ENCODE data around the gene MALSU1. TPM values are rescaled to one million over a fixed set of nuclear protein-coding genes. Genes with fewer than 3 reads are reported as not detected.

The MALSU1 gene
- total RNA-seq, 1 donor from 2014 or later: 48.7 TPM

- H3F3A ChIP-seq (ENCODE audit: low read depth): no peaks in the 10 kb centered on the region
- Mint-ChIP-seq H3K27ac (no peak overlapping the region), H3K9me3 (no peaks in the 10 kb centered on the region), H3K4me1 (no peaks in the 10 kb centered on the region), H3K27me3 (ENCODE audit: insufficient read depth, low read depth) (peaks cover 2% of the 10 kb centered on the region), H3K36me3 (no peaks in the 10 kb centered on the region), H3K4me3 (no peak overlapping the region)
- no peak for DNase-seq (ENCODE audit: low spot score)
- TF ChIP-seq EZH2phosphoT487 (IDR thresholded peaks at IDR 0.05) (no peak), EZH2 (IDR thresholded peaks at IDR 0.05) (no peak), CTCF (IDR thresholded peaks at IDR 0.05) (no peak)
- no peaks in the 10 kb centered on the region for H3K4me1 ChIP-seq
- no peak overlapping the region for H3K4me3 ChIP-seq
- no peak overlapping the region for H3K9ac ChIP-seq
- no peak overlapping the region for H3K27ac ChIP-seq
- H3K4me2 ChIP-seq: no peak overlapping the region
- H3K27me3 ChIP-seq: no peaks in the 10 kb centered on the region
- H4K20me1 ChIP-seq (ENCODE audit: low read depth): no peaks in the 10 kb centered on the region
- H3K9me3 ChIP-seq (ENCODE audit: low read depth): no peaks in the 10 kb centered on the region
- H3K36me3 ChIP-seq: no peaks in the 10 kb centered on the region
- peak overlapping the region; percentile 19 for H2AFZ ChIP-seq (replicated peaks)
- no peaks in the 10 kb centered on the region for H3K79me2 ChIP-seq (ENCODE audit: low read depth)
Observed at GRCh38 chr7:23264916-23265458, 34.2 kb upstream of the MALSU1 start.

GRCh38 chr7:23266918-23267317, 32.2 kb upstream of the MALSU1 start:
- no peaks in the 10 kb centered on the region for H4K20me1 ChIP-seq (ENCODE audit: low read depth)
- Mint-ChIP-seq H3K27me3 (ENCODE audit: insufficient read depth, low read depth) (peaks cover 2% of the 10 kb centered on the region), H3K4me3 (no peak overlapping the region), H3K9me3 (no peaks in the 10 kb centered on the region), H3K27ac (no peak overlapping the region), H3K36me3 (no peaks in the 10 kb centered on the region), H3K4me1 (no peaks in the 10 kb centered on the region)
- H2AFZ ChIP-seq (replicated peaks): no peak overlapping the region
- H3K27me3 ChIP-seq: no peaks in the 10 kb centered on the region
- H3K9me3 ChIP-seq (ENCODE audit: low read depth): no peaks in the 10 kb centered on the region
- DNase-seq (ENCODE audit: low spot score): no peak
- H3K4me1 ChIP-seq: no peaks in the 10 kb centered on the region
- H3K79me2 ChIP-seq (ENCODE audit: low read depth): no peaks in the 10 kb centered on the region
- H3K36me3 ChIP-seq: no peaks in the 10 kb centered on the region
- H3K9ac ChIP-seq: no peak overlapping the region
- H3F3A ChIP-seq (ENCODE audit: low read depth): no peaks in the 10 kb centered on the region
- H3K4me2 ChIP-seq: no peak overlapping the region
- TF ChIP-seq CTCF (IDR thresholded peaks at IDR 0.05): no peak
- no peak for TF ChIP-seq EZH2 (IDR thresholded peaks at IDR 0.05)
- no peak for TF ChIP-seq EZH2phosphoT487 (IDR thresholded peaks at IDR 0.05)
- H3K4me3 ChIP-seq: no peak overlapping the region
- H3K27ac ChIP-seq: no peak overlapping the region

DNA sequence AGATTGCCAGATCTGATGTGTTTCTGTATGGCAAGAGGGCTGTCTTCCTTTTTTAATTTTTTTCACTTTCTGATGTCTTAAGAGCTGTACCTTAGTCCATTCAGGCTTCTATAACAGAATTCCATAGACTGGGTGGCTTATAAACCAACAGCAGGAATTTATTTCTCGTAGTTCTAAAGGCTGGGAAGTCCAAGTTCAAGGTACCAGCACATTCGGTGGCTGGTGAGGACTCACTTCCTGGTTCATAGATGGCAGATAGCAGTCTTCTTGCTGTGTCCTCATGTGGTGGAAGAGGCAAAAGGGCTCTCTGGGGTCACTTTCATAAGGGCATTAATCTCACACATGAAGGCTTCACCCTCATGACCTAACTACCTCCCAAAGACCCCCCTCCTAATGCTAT, 31.8 kb upstream of the MALSU1 start:
- H3K9me3 ChIP-seq (ENCODE audit: low read depth): no peaks in the 10 kb centered on the region
- no peaks in the 10 kb centered on the region for H3K79me2 ChIP-seq (ENCODE audit: low read depth)
- H2AFZ ChIP-seq (replicated peaks): no peak overlapping the region
- Mint-ChIP-seq H3K36me3 (no peaks in the 10 kb centered on the region), H3K4me3 (no peak overlapping the region), H3K4me1 (no peaks in the 10 kb centered on the region), H3K27me3 (ENCODE audit: insufficient read depth, low read depth) (peaks cover 2% of the 10 kb centered on the region), H3K27ac (no peak overlapping the region), H3K9me3 (no peaks in the 10 kb centered on the region)
- TF ChIP-seq EZH2phosphoT487 (IDR thresholded peaks at IDR 0.05): no peak
- TF ChIP-seq EZH2 (IDR thresholded peaks at IDR 0.05): no peak
- TF ChIP-seq CTCF (IDR thresholded peaks at IDR 0.05): no peak
- H3K27me3 ChIP-seq: no peaks in the 10 kb centered on the region
- no peak overlapping the region for H3K4me2 ChIP-seq
- H3K4me3 ChIP-seq: no peak overlapping the region
- H3K4me1 ChIP-seq: no peaks in the 10 kb centered on the region
- no peaks in the 10 kb centered on the region for H3K36me3 ChIP-seq
- no peak overlapping the region for H3K27ac ChIP-seq
- no peaks in the 10 kb centered on the region for H4K20me1 ChIP-seq (ENCODE audit: low read depth)
- no peaks in the 10 kb centered on the region for H3F3A ChIP-seq (ENCODE audit: low read depth)
- no peak for DNase-seq (ENCODE audit: low spot score)
- H3K9ac ChIP-seq: no peak overlapping the region
